Right lobe of liver (tissue), 6 donors: ENCODE data around the gene CA11. TPM values are rescaled to one million over a fixed set of nuclear protein-coding genes. Genes with fewer than 3 reads are reported as not detected.
A peak's percentile ranks its signal among the peaks of the same experiment; 100 is the strongest.
"Not testable (repeated sequence)": the region's sequence is repeated elsewhere in the genome, so short reads cannot be mapped to it uniquely, and the experiment has no call there.

Source experiments
- ATAC-seq, 4 donors: fragments of 200-7000 bp; cut with Tn5 transposase; one replicate each; pipeline ENCODE4 v1.9.1; 2020; ENCODE audit warnings: mild to moderate bottlenecking in 4 of 4, moderate library complexity in 4 of 4
- DNase-seq, 3 donors: peaks; one replicate each; pipeline ENCODE4 v3.0.0-alpha.2; 2020
- H3K27ac ChIP-seq, 3 donors: fragments of 200-600 bp; one replicate each; pipeline ENCODE4 v1.8.0; 2022
- H3K27me3 ChIP-seq, 2 donors: fragments of 200-600 bp; one replicate each; pipeline ENCODE4 v1.8.0; 2022
- H3K36me3 ChIP-seq, 4 donors: fragments of 200-600 bp; sonication (generic) in 1 of 4; one replicate each; pipeline versions ENCODE4 v1.5.1 to v1.8.0; 2017 to 2022; ENCODE audit warnings: control low read depth in 1 of 4
- H3K4me1 ChIP-seq, 4 donors: fragments of 200-600 bp; sonication (generic) in 1 of 4; one replicate each; pipeline versions ENCODE4 v1.5.1 to v1.8.0; 2017 to 2022; ENCODE audit warnings: control low read depth in 1 of 4
- H3K4me3 ChIP-seq, 3 donors: fragments of 200-600 bp; one replicate each; pipeline ENCODE4 v1.8.0; 2022
- H3K9me3 ChIP-seq, 4 donors: fragments of 200-600 bp; sonication (generic) in 1 of 4; one replicate each; pipeline versions ENCODE4 v1.5.1 to v1.8.0; 2017 to 2022; ENCODE audit warnings: control low read depth in 1 of 4
- POLR2A ChIP-seq: fragments of 450-650 bp; IDR thresholded peaks from one replicate; pipeline ENCODE4 v1.6.1; 2017; ENCODE audit warnings: antibody characterized with exemption, mild to moderate bottlenecking
- WGBS: methylation state at CpG from one replicate; pipeline ENCODE4 v1.1.6; 2018; ENCODE audit warnings: low coverage, low lambda C conversion rate; ENCODE audit not compliant: insufficient coverage; ENCODE audit errors: missing lambda C conversion rate; 5-methylcytosine and 5-hydroxymethylcytosine counted together
- intact Hi-C, 2 donors: fragments of 100-400 bp; cut with DNase I; formaldehyde crosslinking; loops; one replicate each; pipeline versions ENCODE4 v1.11.2 to v1.14.1; 2022
- total RNA-seq, 6 experiments: library from RNA; depleted of rRNA in 2 of 6; stranded (reverse); fragments of >200 nt in 2 of 6; fragmentation: NEBNext Ultra II Directional in 3 of 6; extraction: Animal tissue kit (Norgen Biotek cat#: 25700) in 3 of 6; gene quantifications; one replicate each; pipeline versions ENCODE4 v1.1.0 to v1.2.4, GENCODE V29; 2016 to 2023
- TF ChIP-seq, protein P1 (sequence below), 4 donors: fragments of 200-600 bp in 3 of 4; fragments of 450-650 bp in 1 of 4; IDR thresholded peaks; one replicate each; pipeline versions ENCODE4 v1.5.1 to v1.8.0; 2016 to 2022; ENCODE audit warnings: antibody characterized with exemption in 4 of 4, mild to moderate bottlenecking in 2 of 4
- donor health status: DM: no; HTN: yes; CAD: no.
- donor health status: DM: no; HTN: no; CAD: no.
- donor health status: DM: no; HTN: no; CAD: no.
- donor health status: DM: no; HTN: yes; CAD: no.
- donor health status: DM: no; HTN: yes; CAD: no.

Gene CA11
- total RNA-seq, 6 experiments from 2014 or later, result 0.25 to 2.0 (median 0.54) TPM

DNA sequence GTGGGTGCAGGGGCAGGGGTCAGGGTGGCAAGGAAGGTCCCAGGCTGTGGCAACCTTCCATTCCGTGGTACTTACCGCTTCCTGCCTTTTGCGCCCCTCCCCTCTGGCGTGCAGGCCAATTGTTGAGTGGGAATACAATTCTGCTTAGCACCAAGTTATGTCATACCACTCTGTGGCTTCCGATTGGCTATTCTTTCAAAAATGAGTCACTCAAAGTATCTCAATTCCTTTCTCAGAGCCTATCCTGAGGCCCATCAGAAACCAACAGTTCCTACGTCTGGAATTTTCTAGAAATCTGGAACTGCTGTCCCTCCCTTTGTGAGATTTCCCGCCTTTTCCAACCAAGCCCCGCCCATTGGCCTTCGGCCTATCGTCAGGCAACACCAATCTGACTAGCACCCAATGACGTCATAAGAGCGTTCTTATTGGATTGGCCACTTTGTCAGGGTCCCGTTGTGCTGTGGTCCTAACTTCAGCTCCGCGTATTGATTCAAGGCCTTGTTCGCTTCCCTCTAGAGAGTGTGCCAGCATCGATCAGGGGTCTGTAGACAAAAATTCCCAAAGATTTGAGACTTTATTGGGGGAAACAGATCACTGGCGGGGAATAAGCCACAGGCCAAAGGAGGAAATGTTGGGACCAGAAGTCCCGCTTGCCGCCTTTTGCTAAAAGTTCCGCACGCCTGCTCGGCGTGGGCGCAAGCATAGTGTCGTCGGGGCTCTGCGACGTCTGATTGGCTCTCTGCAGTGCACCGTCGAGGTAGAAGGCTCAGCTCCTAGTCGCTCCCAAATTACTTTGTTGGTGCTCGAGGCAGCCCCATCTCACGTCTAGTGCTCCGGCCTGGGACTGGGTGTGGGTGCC is 15.1 kb upstream of the CA11 start:
- 28% methylated on average over 15 of the region's 35 CpGs for WGBS
- intact Hi-C loops, result no loop called here
- no peak overlapping the region for H3K27ac ChIP-seq
- H3K9me3 ChIP-seq, result no peaks in the 10 kb centered on the region
- TF ChIP-seq, protein P1, sequence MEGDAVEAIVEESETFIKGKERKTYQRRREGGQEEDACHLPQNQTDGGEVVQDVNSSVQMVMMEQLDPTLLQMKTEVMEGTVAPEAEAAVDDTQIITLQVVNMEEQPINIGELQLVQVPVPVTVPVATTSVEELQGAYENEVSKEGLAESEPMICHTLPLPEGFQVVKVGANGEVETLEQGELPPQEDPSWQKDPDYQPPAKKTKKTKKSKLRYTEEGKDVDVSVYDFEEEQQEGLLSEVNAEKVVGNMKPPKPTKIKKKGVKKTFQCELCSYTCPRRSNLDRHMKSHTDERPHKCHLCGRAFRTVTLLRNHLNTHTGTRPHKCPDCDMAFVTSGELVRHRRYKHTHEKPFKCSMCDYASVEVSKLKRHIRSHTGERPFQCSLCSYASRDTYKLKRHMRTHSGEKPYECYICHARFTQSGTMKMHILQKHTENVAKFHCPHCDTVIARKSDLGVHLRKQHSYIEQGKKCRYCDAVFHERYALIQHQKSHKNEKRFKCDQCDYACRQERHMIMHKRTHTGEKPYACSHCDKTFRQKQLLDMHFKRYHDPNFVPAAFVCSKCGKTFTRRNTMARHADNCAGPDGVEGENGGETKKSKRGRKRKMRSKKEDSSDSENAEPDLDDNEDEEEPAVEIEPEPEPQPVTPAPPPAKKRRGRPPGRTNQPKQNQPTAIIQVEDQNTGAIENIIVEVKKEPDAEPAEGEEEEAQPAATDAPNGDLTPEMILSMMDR (IDR thresholded peaks at IDR 0.05), result no peak
- TF ChIP-seq POLR2A, result no peak
- H3K4me3 ChIP-seq, result no peak overlapping the region
- H3K27me3 ChIP-seq, result no peaks in the 10 kb centered on the region
- DNase-seq, result peak; percentile 75 to 85 (median 78)
- peak; percentile 76 to 90 (median 83) for ATAC-seq
- no peaks in the 10 kb centered on the region for H3K4me1 ChIP-seq
- H3K36me3 ChIP-seq, result no peaks in the 10 kb centered on the region

DNA sequence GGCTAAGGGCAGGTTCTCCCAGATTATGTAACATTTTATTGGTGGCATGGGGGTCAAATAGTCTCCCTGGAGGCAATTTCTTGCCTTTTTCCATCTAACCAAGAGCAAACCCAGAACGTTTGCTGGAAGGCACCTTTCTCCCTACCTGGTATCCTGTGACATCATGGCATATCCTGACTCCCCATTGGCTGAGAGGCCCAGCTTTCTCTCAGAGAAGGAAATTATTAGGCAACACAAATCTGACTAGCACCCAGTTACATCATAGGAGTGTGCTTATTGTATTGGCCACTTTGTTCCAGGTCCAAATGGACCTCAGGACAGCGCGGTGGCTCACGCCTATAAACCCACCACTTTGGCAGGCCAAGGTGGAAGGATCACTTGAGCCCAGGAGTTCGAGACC is 13.8 kb upstream of the CA11 start:
- ATAC-seq (no peak), DNase-seq (no peak)
- TF ChIP-seq, protein P1 (IDR thresholded peaks at IDR 0.05), result no peak
- no peak for TF ChIP-seq POLR2A
- WGBS, result 30% methylated on average over 2 of the region's 5 CpGs
- intact Hi-C loops, result no loop called here
- no peaks in the 10 kb centered on the region for H3K9me3 ChIP-seq
- no peaks in the 10 kb centered on the region for H3K36me3 ChIP-seq
- H3K27ac ChIP-seq, result no peak overlapping the region
- H3K4me3 ChIP-seq, result no peak overlapping the region
- H3K27me3 ChIP-seq, result no peaks in the 10 kb centered on the region
- H3K4me1 ChIP-seq, result no peaks in the 10 kb centered on the region

DNA sequence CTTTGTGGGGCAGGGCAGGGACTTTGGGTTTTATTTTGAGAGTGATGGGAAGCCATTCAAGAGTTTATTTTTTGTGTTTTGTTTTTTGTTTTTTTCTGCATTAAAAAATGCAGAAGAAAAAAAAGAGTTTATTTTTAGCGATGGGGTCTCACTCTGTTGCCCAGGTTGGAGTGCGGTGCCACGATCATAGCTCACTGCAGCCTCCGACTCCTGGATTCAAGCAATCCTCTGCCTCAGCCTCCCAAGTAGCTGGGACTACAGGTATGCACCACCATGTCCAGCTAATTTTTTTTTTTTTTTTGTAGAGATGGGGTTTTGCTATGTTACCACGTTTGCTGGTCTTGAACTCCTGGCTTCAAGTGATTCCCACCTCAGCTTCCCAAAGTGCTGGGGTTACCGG is 12.5 kb upstream of the CA11 start:
- WGBS, result 78% methylated on average over 6 of the region's 6 CpGs
- Histone ChIP-seq H3K27me3 (no peaks in the 10 kb centered on the region), H3K36me3 (no peaks in the 10 kb centered on the region), H3K4me3 (no peak overlapping the region), H3K27ac (no peak overlapping the region), H3K4me1 (no peaks in the 10 kb centered on the region), H3K9me3 (no peaks in the 10 kb centered on the region)
- ATAC-seq, result no peak
- intact Hi-C loops, result no loop called here
- TF ChIP-seq, protein P1 (IDR thresholded peaks at IDR 0.05), result no peak
- TF ChIP-seq POLR2A, result no peak
- DNase-seq, result no peak

DNA sequence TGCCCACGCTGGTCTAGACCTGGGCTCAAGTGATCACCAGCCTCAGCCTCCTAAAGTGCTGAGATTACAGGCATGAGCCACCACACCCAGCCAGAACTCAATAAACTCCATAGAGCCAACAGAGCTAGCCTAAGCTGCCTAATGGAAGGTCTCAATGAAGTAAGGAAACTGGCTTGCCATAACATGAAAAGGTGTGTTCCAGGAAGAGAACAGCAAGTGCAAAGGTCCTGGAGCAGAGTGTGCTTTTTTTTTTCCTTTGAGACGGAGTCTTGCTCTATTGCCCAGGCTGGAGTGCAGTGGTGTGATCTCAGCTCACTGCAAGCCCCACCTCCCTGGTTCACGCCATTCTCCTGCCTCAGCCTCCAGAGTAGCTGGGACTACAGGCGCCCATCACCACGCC is 11.8 kb upstream of the CA11 start:
- H3K27me3 ChIP-seq, H3K36me3 ChIP-seq, DNase-seq, H3K9me3 ChIP-seq, intact Hi-C loops, H3K27ac ChIP-seq, H3K4me3 ChIP-seq, ATAC-seq, H3K4me1 ChIP-seq: not testable (repeated sequence)
- WGBS, result 85% methylated on average over 4 of the region's 5 CpGs

DNA sequence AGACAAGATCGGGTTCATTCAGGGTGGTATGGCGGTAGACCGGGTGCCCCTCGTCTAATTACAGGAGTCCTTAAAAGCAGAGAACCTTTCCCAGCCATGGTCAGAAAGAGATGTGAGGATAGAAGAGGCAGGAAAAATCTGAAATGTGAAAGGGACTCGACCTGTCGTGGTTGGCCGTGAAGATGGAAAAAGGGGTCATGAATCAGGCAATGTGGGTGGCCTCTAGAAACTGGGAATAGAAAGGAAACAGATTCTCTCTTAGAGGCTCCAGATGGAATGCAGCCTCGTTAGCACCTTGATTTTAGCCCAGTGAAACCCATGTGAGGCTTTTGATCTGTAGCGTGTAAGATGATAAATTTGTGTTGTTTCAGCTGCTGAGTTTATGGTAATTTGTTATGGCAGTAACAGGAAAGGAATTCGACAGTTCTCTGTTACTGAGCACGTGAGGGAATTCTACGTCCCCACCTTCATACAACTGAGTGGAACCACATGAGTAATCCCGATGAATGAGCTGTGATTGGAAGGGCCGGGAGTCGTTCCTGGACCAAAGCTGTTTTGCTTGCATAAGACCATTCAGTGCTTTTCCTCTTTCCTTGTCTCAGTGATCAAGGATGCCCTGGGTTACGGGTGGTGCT is 11.0 kb upstream of the CA11 start:
- H3K27me3 ChIP-seq, result no peaks in the 10 kb centered on the region
- intact Hi-C loops, result no loop called here
- ATAC-seq (no peak), DNase-seq (no peak)
- H3K27ac ChIP-seq, result no peak overlapping the region
- no peaks in the 10 kb centered on the region for H3K4me1 ChIP-seq
- H3K36me3 ChIP-seq, result no peaks in the 10 kb centered on the region
- no peak for TF ChIP-seq POLR2A
- TF ChIP-seq, protein P1 (IDR thresholded peaks at IDR 0.05), result no peak
- H3K9me3 ChIP-seq, result no peaks in the 10 kb centered on the region
- H3K4me3 ChIP-seq, result no peak overlapping the region
- WGBS, result 43% methylated on average over 15 of the region's 16 CpGs
